Mesenchymal stem cell (in vitro differentiated cells and primary cell): ENCODE data around the gene PKD2L2.

Source experiments
- DNase-seq: peaks from one replicate; pipeline ENCODE4 v3.0.0-alpha.2; 2013
- H2AFZ ChIP-seq: one replicate; pipeline ENCODE4 v1.6.1; 2013; ENCODE audit warnings: low read depth, mild to moderate bottlenecking, control low read depth, inconsistent platforms, low read length, moderate library complexity
- H2AK5ac ChIP-seq: 2 replicates; pipeline ENCODE4 v1.6.1; 2013; ENCODE audit warnings: low read length, moderate library complexity, mild to moderate bottlenecking, inconsistent platforms; ENCODE audit not compliant: severe bottlenecking
- H2BK120ac ChIP-seq: one replicate; pipeline ENCODE4 v1.6.1; 2013; ENCODE audit warnings: low read depth, mild to moderate bottlenecking, inconsistent platforms, low read length, moderate library complexity
- H2BK12ac ChIP-seq, 2 experiments: one replicate each; pipeline ENCODE4 v1.6.1; 2013; ENCODE audit warnings: inconsistent platforms in 2 of 2, low read length in 2 of 2, mild to moderate bottlenecking in 2 of 2, moderate library complexity in 2 of 2, control low read depth in 1 of 2
- H2BK15ac ChIP-seq: one replicate; pipeline ENCODE4 v1.6.1; 2013; ENCODE audit warnings: mild to moderate bottlenecking, low read depth, inconsistent platforms; ENCODE audit not compliant: poor library complexity, severe bottlenecking
- H2BK5ac ChIP-seq: 2 replicates; pipeline ENCODE4 v1.6.1; 2013; ENCODE audit warnings: low read depth, mild to moderate bottlenecking, low read length, control low read depth, inconsistent platforms; ENCODE audit not compliant: poor library complexity, severe bottlenecking
- H3K14ac ChIP-seq, 2 experiments: one replicate each; pipeline ENCODE4 v1.6.1; 2013; ENCODE audit warnings: inconsistent platforms in 2 of 2, low read length in 2 of 2, control low read depth in 1 of 2, mild to moderate bottlenecking in 1 of 2, moderate library complexity in 1 of 2
- H3K18ac ChIP-seq, 2 experiments: one replicate each; pipeline ENCODE4 v1.6.1; 2013; ENCODE audit warnings: inconsistent platforms in 2 of 2, low read length in 2 of 2, control low read depth in 1 of 2, low read depth in 1 of 2, mild to moderate bottlenecking in 1 of 2
- H3K23ac ChIP-seq, 2 experiments: one replicate each; pipeline ENCODE4 v1.6.1; 2013; ENCODE audit warnings: inconsistent platforms in 2 of 2, low read length in 2 of 2, mild to moderate bottlenecking in 2 of 2, moderate library complexity in 2 of 2, control low read depth in 1 of 2
- H3K27ac ChIP-seq: 2 replicates; pipeline ENCODE4 v1.5.1; 2013; ENCODE audit warnings: mild to moderate bottlenecking, moderate library complexity, low read length, control low read depth, inconsistent platforms; ENCODE audit not compliant: poor library complexity, severe bottlenecking
- H3K27me3 ChIP-seq, 2 experiments: 2 replicates each; pipeline versions ENCODE4 v1.6.1 to v1.7.0; 2013; ENCODE audit warnings: low read length in 2 of 2, mild to moderate bottlenecking in 2 of 2, moderate library complexity in 2 of 2, control low read depth in 1 of 2, inconsistent platforms in 1 of 2; ENCODE audit not compliant: control insufficient read depth in 1 of 2, insufficient read depth in 1 of 2
- H3K36me3 ChIP-seq, 2 experiments: 2 replicates each; pipeline versions ENCODE4 v1.6.1 to v1.7.0; 2013; ENCODE audit warnings: low read length in 2 of 2, control low read depth in 1 of 2, inconsistent platforms in 1 of 2, low read depth in 1 of 2, mild to moderate bottlenecking in 1 of 2; ENCODE audit not compliant: insufficient read depth in 2 of 2, control insufficient read depth in 1 of 2
- H3K4ac ChIP-seq, 2 experiments: one replicate each; pipeline ENCODE4 v1.6.1; 2013; ENCODE audit warnings: inconsistent platforms in 2 of 2, low read length in 2 of 2, mild to moderate bottlenecking in 2 of 2, moderate library complexity in 2 of 2, control low read depth in 1 of 2, low read depth in 1 of 2
- H3K4me1 ChIP-seq: 2 replicates; pipeline ENCODE4 v1.6.1; 2013; ENCODE audit warnings: low read depth, low read length, control low read depth; ENCODE audit not compliant: control insufficient read depth, insufficient read depth
- H3K4me2 ChIP-seq: 2 replicates; pipeline ENCODE4 v1.6.1; 2013; ENCODE audit warnings: low read length, mild to moderate bottlenecking, inconsistent platforms; ENCODE audit not compliant: poor library complexity, severe bottlenecking
- H3K4me3 ChIP-seq, 2 experiments: 2 replicates each; pipeline versions ENCODE4 v1.5.1 to v1.7.0; 2013; ENCODE audit warnings: low read length in 2 of 2, mild to moderate bottlenecking in 2 of 2, control low read depth in 1 of 2, low read depth in 1 of 2; ENCODE audit not compliant: insufficient read depth in 1 of 2
- H3K79me1 ChIP-seq: replicated peaks from 2 replicates; pipeline ENCODE4 v1.6.1; 2013; ENCODE audit warnings: mild to moderate bottlenecking, control low read depth, low read length, inconsistent platforms; ENCODE audit not compliant: poor library complexity, severe bottlenecking
- H3K9ac ChIP-seq: 2 replicates; pipeline ENCODE4 v1.7.0; 2013; ENCODE audit warnings: mild to moderate bottlenecking, low read length, moderate library complexity
- H3K9me3 ChIP-seq: 2 replicates; pipeline ENCODE4 v1.7.0; 2013; ENCODE audit warnings: mild to moderate bottlenecking, low read length; ENCODE audit not compliant: control insufficient read depth
- H4K8ac ChIP-seq: one replicate; pipeline ENCODE4 v1.6.1; 2013; ENCODE audit warnings: inconsistent platforms, mild to moderate bottlenecking, low read length, moderate library complexity
- H4K91ac ChIP-seq: one replicate; pipeline ENCODE4 v1.6.1; 2013; ENCODE audit warnings: mild to moderate bottlenecking, low read length, inconsistent platforms
- WGBS: methylation state at CpG from one replicate; pipeline ENCODE4 v1.1.7; 2013; ENCODE audit warnings: mixed read lengths; 5-methylcytosine and 5-hydroxymethylcytosine counted together

Gene PKD2L2

GRCh38 chr5:137989419-137989818 lies 100.2 kb downstream of the PKD2L2 start:
- no peak overlapping the region for H3K23ac ChIP-seq
- no peak overlapping the region for H3K4me3 ChIP-seq
- H3K4me1 ChIP-seq = peaks cover 4% of the 10 kb centered on the region
- H4K91ac ChIP-seq = no peak overlapping the region
- no peak overlapping the region for H2BK120ac ChIP-seq
- H2AK5ac ChIP-seq = no peak overlapping the region
- no peak overlapping the region for H3K4me2 ChIP-seq
- H2BK12ac ChIP-seq = no peak overlapping the region
- H3K36me3 ChIP-seq = peaks cover 0 to 31% of the 10 kb centered on the region in 2 experiments
- no peaks in the 10 kb centered on the region for H3K9me3 ChIP-seq
- no peak overlapping the region for H4K8ac ChIP-seq
- H2AFZ ChIP-seq = no peak overlapping the region
- no peak overlapping the region for H3K27ac ChIP-seq
- H3K4ac ChIP-seq = no peak overlapping the region
- no peak overlapping the region for H2BK5ac ChIP-seq
- no peak overlapping the region for H3K18ac ChIP-seq
- H2BK15ac ChIP-seq = no peak overlapping the region
- no peaks in the 10 kb centered on the region for H3K27me3 ChIP-seq
- WGBS = 100% methylated on average over 3 of the region's 5 CpGs
- no peak overlapping the region for H3K14ac ChIP-seq
- no peak overlapping the region for H3K9ac ChIP-seq
- peaks cover 18% of the 10 kb centered on the region for H3K79me1 ChIP-seq
- DNase-seq = no peak
